GM18517 (cell line): ENCODE measurements around the gene HIPK3.
"Not testable (repeated sequence)": the region's sequence is repeated elsewhere in the genome, so short reads cannot be mapped to it uniquely, and the experiment has no call there.

ENCODE experiments used
- ATAC-seq: cut with Tn5 transposase; IDR thresholded peaks from one replicate; pipeline ENCODE4 v1.9.1; 2021; ENCODE audit warnings: mild to moderate bottlenecking, moderate library complexity; ENCODE audit not compliant: unreplicated experiment

Gene HIPK3

GRCh38 chr11:33296695-33297094 lies 39.5 kb downstream of the HIPK3 start:
- no peak for ATAC-seq

- no peak for ATAC-seq
Observed at GRCh38 chr11:33303541-33303940, 46.4 kb downstream of the HIPK3 start.

GRCh38 chr11:33306821-33307220 lies 49.6 kb downstream of the HIPK3 start:
- not testable (repeated sequence) for ATAC-seq

- ATAC-seq = no peak
Observed at GRCh38 chr11:33307984-33308383, 50.8 kb downstream of the HIPK3 start.

GRCh38 chr11:33309118-33309517 lies 51.9 kb downstream of the HIPK3 start:
- no peak for ATAC-seq

GRCh38 chr11:33310720-33311500 lies 53.7 kb downstream of the HIPK3 start:
- ATAC-seq = no peak

GRCh38 chr11:33311680-33312079 lies 54.5 kb downstream of the HIPK3 start:
- ATAC-seq = no peak

GRCh38 chr11:33315822-33316221 lies 58.6 kb downstream of the HIPK3 start:
- ATAC-seq = no peak

- ATAC-seq = no peak
Observed at GRCh38 chr11:33317662-33318061, 60.5 kb downstream of the HIPK3 start.

GRCh38 chr11:33320016-33320813 lies 63.0 kb downstream of the HIPK3 start:
- ATAC-seq = no peak

GRCh38 chr11:33320814-33321330 lies 63.7 kb downstream of the HIPK3 start:
- ATAC-seq = no peak

- ATAC-seq = peak; percentile 51
Observed at GRCh38 chr11:33321422-33321821, 64.2 kb downstream of the HIPK3 start.

GRCh38 chr11:33323421-33323820 lies 66.2 kb downstream of the HIPK3 start:
- no peak for ATAC-seq

- no peak for ATAC-seq
Observed at GRCh38 chr11:33324302-33324985, 67.3 kb downstream of the HIPK3 start.

GRCh38 chr11:33325451-33325850 lies 68.3 kb downstream of the HIPK3 start:
- ATAC-seq = no peak

- ATAC-seq = peak; percentile 60
Observed at GRCh38 chr11:33329705-33330329, 72.6 kb downstream of the HIPK3 start.

- ATAC-seq = no peak
Observed at GRCh38 chr11:33333816-33334215, 76.6 kb downstream of the HIPK3 start.

- no peak for ATAC-seq
Observed at GRCh38 chr11:33334627-33335026, 77.4 kb downstream of the HIPK3 start.

- ATAC-seq = no peak
Observed at GRCh38 chr11:33339247-33339646, 82.1 kb downstream of the HIPK3 start.

- ATAC-seq = no peak
Observed at GRCh38 chr11:33344611-33345010, 87.4 kb downstream of the HIPK3 start.
